A673 (cell line): ENCODE measurements around the gene PRRG3.

Experiments used
- CTCF ChIP-seq: fragments of 300-800, 200-600 bp; sonication (generic); conservative IDR thresholded peaks from 2 replicates; pipeline ENCODE4 v1.5.1; 2017; ENCODE audit warnings: low read depth, mild to moderate bottlenecking, antibody characterized with exemption, low read length, moderate library complexity, mixed read lengths
- EZH2 ChIP-seq: fragments of 200-600 bp; sonication (generic); IDR thresholded peaks from 2 replicates; pipeline ENCODE4 v1.6.1; 2017; ENCODE audit warnings: borderline replicate concordance, low read depth, mild to moderate bottlenecking, mixed read lengths, antibody characterized with exemption, low read length; ENCODE audit not compliant: poor library complexity, severe bottlenecking

- TF ChIP-seq CTCF (no peak), EZH2 (no peak)
Observed at GRCh38 chrX:151699746-151700145, 4.5 kb downstream of the PRRG3 start.
